Measurements from ENCODE around the gene NPB. TPM values are rescaled to one million over a fixed set of nuclear protein-coding genes. Genes with fewer than 3 reads are reported as not detected.
A peak's percentile ranks its signal among the peaks of the same experiment; 100 is the strongest.

NPB gene
- polyA plus RNA-seq, 1 donor from 2014 or later = 1.3 TPM

GRCh38 chr17:81941484-81942166 lies 39.6 kb downstream of the NPB start:
- Histone ChIP-seq H3K27ac (ENCODE audit: low read length) (peak overlapping the region; percentile 73), H3K4me2 (ENCODE audit: low read length) (peak overlapping the region; percentile 39), H2AFZ (ENCODE audit: low read depth, low read length) (peak overlapping the region; percentile 4), H3K27me3 (ENCODE audit: insufficient read depth, low read depth, low read length) (no peaks in the 10 kb centered on the region), H4K20me1 (ENCODE audit: insufficient read depth) (no peaks in the 10 kb centered on the region), H3K9me3 (ENCODE audit: low read length) (no peaks in the 10 kb centered on the region), H3K4me3 (ENCODE audit: low read length) (peak overlapping the region; percentile 55), H3K79me2 (replicated peaks; ENCODE audit: insufficient read depth, low read length) (no peaks in the 10 kb centered on the region), H3K9me2 (ENCODE audit: insufficient read depth, low read length) (no peaks in the 10 kb centered on the region), H3K36me3 (ENCODE audit: insufficient read depth, low read length) (no peaks in the 10 kb centered on the region), H3F3A (ENCODE audit: insufficient read depth, low read length, poor library complexity, severe bottlenecking) (no peaks in the 10 kb centered on the region), H3K9ac (ENCODE audit: low read length) (peak overlapping the region; percentile 66)
- TF ChIP-seq RAD21 (conservative IDR thresholded peaks at IDR 0.05) (peak; percentile 34), SMC3 (conservative IDR thresholded peaks at IDR 0.05; ENCODE audit: poor library complexity) (no peak), EZH2 (IDR thresholded peaks at IDR 0.05; ENCODE audit: borderline replicate concordance, insufficient read depth, low read length, poor library complexity, severe bottlenecking) (no peak), EP300 (conservative IDR thresholded peaks at IDR 0.05; ENCODE audit: poor library complexity, severe bottlenecking) (peak; percentile 68), POLR2AphosphoS5 (IDR thresholded peaks at IDR 0.05) (peak; percentile 47), MXI1 (conservative IDR thresholded peaks at IDR 0.05; ENCODE audit: poor library complexity, severe bottlenecking) (no peak), CTCF (IDR thresholded peaks at IDR 0.05; ENCODE audit: poor library complexity, severe bottlenecking) (peak; percentile 19), REST (IDR thresholded peaks at IDR 0.05; ENCODE audit: borderline replicate concordance) (peak; percentile 67), TAF1 (IDR thresholded peaks at IDR 0.05; ENCODE audit: low read depth) (no peak)

- TF ChIP-seq POLR2AphosphoS5 (IDR thresholded peaks at IDR 0.05) = no peak
- TF ChIP-seq EP300 (conservative IDR thresholded peaks at IDR 0.05; ENCODE audit: poor library complexity, severe bottlenecking) = no peak
- TF ChIP-seq TAF1 (IDR thresholded peaks at IDR 0.05; ENCODE audit: low read depth) = no peak
- no peak for TF ChIP-seq RAD21 (conservative IDR thresholded peaks at IDR 0.05)
- TF ChIP-seq REST (IDR thresholded peaks at IDR 0.05; ENCODE audit: borderline replicate concordance) = no peak
- TF ChIP-seq CTCF (IDR thresholded peaks at IDR 0.05; ENCODE audit: poor library complexity, severe bottlenecking) = no peak
- Histone ChIP-seq H2AFZ (ENCODE audit: low read depth, low read length) (no peak overlapping the region), H3K9ac (ENCODE audit: low read length) (peak overlapping the region; percentile 66), H3K27ac (ENCODE audit: low read length) (peak overlapping the region; percentile 73), H3K4me3 (ENCODE audit: low read length) (peak overlapping the region; percentile 55), H3K4me2 (ENCODE audit: low read length) (peak overlapping the region; percentile 39), H3K79me2 (replicated peaks; ENCODE audit: insufficient read depth, low read length) (no peaks in the 10 kb centered on the region), H3K9me2 (ENCODE audit: insufficient read depth, low read length) (no peaks in the 10 kb centered on the region), H3K9me3 (ENCODE audit: low read length) (no peaks in the 10 kb centered on the region), H4K20me1 (ENCODE audit: insufficient read depth) (no peaks in the 10 kb centered on the region), H3K36me3 (ENCODE audit: insufficient read depth, low read length) (no peaks in the 10 kb centered on the region), H3K27me3 (ENCODE audit: insufficient read depth, low read depth, low read length) (no peaks in the 10 kb centered on the region), H3F3A (ENCODE audit: insufficient read depth, low read length, poor library complexity, severe bottlenecking) (no peaks in the 10 kb centered on the region)
Measured at GRCh38 chr17:81942167-81942553, 40.1 kb downstream of the NPB start.
